Measurements from ENCODE around the gene RELN.

The RELN gene

GRCh38 chr7:103549786-103550185, 439.7 kb downstream of the RELN start:
- no peak for TF ChIP-seq POLR2AphosphoS5 (IDR thresholded peaks at IDR 0.05; ENCODE audit: low read depth, low read length)
- no peak for TF ChIP-seq REST (IDR thresholded peaks at IDR 0.05; ENCODE audit: insufficient read depth in 1 of 2, low read depth in 2 of 2, low read length in 2 of 2)
- TF ChIP-seq SIN3A (IDR thresholded peaks at IDR 0.05; ENCODE audit: borderline replicate concordance, insufficient read depth, low read length) = no peak
- no peak for TF ChIP-seq FOXP2 (optimal IDR thresholded peaks at IDR 0.05; ENCODE audit: borderline replicate concordance, extremely low read depth, extremely low read length, insufficient read depth)
- TF ChIP-seq TAF1 (IDR thresholded peaks at IDR 0.05; ENCODE audit: borderline replicate concordance, insufficient read depth, low read length) = no peak

GRCh38 chr7:103547451-103548284, 441.8 kb downstream of the RELN start:
- TF ChIP-seq SIN3A (IDR thresholded peaks at IDR 0.05; ENCODE audit: borderline replicate concordance, insufficient read depth, low read length) (no peak), REST (IDR thresholded peaks at IDR 0.05; ENCODE audit: insufficient read depth in 1 of 2, low read depth in 2 of 2, low read length in 2 of 2) (no peak), POLR2AphosphoS5 (IDR thresholded peaks at IDR 0.05; ENCODE audit: low read depth, low read length) (no peak), FOXP2 (optimal IDR thresholded peaks at IDR 0.05; ENCODE audit: borderline replicate concordance, extremely low read depth, extremely low read length, insufficient read depth) (no peak), TAF1 (IDR thresholded peaks at IDR 0.05; ENCODE audit: borderline replicate concordance, insufficient read depth, low read length) (no peak)

- TF ChIP-seq TAF1 (IDR thresholded peaks at IDR 0.05; ENCODE audit: borderline replicate concordance, insufficient read depth, low read length) (no peak), SIN3A (IDR thresholded peaks at IDR 0.05; ENCODE audit: borderline replicate concordance, insufficient read depth, low read length) (no peak), POLR2AphosphoS5 (IDR thresholded peaks at IDR 0.05; ENCODE audit: low read depth, low read length) (no peak), REST (IDR thresholded peaks at IDR 0.05; ENCODE audit: insufficient read depth in 1 of 2, low read depth in 2 of 2, low read length in 2 of 2) (no peak), FOXP2 (optimal IDR thresholded peaks at IDR 0.05; ENCODE audit: borderline replicate concordance, extremely low read depth, extremely low read length, insufficient read depth) (no peak)
These were observed 447.0 kb downstream of the RELN start for GRCh38 chr7:103542470-103542869.

- TF ChIP-seq SIN3A (IDR thresholded peaks at IDR 0.05; ENCODE audit: borderline replicate concordance, insufficient read depth, low read length) = no peak
- no peak for TF ChIP-seq POLR2AphosphoS5 (IDR thresholded peaks at IDR 0.05; ENCODE audit: low read depth, low read length)
- no peak for TF ChIP-seq TAF1 (IDR thresholded peaks at IDR 0.05; ENCODE audit: borderline replicate concordance, insufficient read depth, low read length)
- no peak for TF ChIP-seq REST (IDR thresholded peaks at IDR 0.05; ENCODE audit: insufficient read depth in 1 of 2, low read depth in 2 of 2, low read length in 2 of 2)
These were observed 447.5 kb downstream of the RELN start for GRCh38 chr7:103541947-103542346.

Measured in PFSK-1 (cell line).